Measurements from ENCODE around the gene DISP3.

DISP3 gene

GRCh38 chr1:11540773-11541160 is 61.8 kb downstream of the DISP3 start:
- peaks cover 4% of the 10 kb centered on the region for H3K27me3 ChIP-seq (ENCODE audit: control insufficient read depth, insufficient read depth, low read length)
- H3K4me1 ChIP-seq (ENCODE audit: control insufficient read depth, insufficient read depth, low read length): no peaks in the 10 kb centered on the region
- H3K9ac ChIP-seq (ENCODE audit: low read length): no peak overlapping the region

DNA sequence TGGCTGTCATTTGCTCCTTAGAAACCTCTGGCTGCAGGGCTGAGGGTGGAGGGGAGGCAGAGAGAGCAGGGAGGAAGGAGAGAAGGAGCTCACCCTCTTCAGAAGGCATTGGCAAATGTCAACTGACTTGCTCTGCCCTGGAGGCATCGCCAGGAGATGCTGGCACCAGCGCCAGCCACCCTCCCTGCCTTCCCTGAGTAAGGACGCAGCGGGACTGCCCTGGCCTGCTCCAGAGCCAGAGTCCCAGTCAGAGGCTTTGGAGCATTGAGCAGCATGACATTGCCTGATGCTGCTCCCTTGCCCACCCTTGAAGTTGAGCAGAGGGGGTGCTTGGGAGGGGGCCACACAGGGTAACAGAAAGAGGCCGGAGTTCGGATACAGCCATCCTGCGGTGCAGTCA is 62.3 kb downstream of the DISP3 start:
- Histone ChIP-seq H3K27ac (ENCODE audit: low read depth, low read length) (no peak overlapping the region), H3K27me3 (ENCODE audit: control insufficient read depth, insufficient read depth, low read length) (peaks cover 4% of the 10 kb centered on the region), H3K36me3 (ENCODE audit: control insufficient read depth, insufficient read depth, low read length) (no peaks in the 10 kb centered on the region), H3K9ac (ENCODE audit: low read length) (no peak overlapping the region), H3K4me1 (ENCODE audit: control insufficient read depth, insufficient read depth, low read length) (no peaks in the 10 kb centered on the region), H3K4me3 (ENCODE audit: low read length) (no peak overlapping the region)

More at GRCh38 chr1:11540773-11541160, 61.8 kb downstream of the DISP3 start:
- Histone ChIP-seq H3K4me3 (ENCODE audit: low read length) (no peak overlapping the region), H3K27ac (ENCODE audit: low read depth, low read length) (no peak overlapping the region), H3K36me3 (ENCODE audit: control insufficient read depth, insufficient read depth, low read length) (no peaks in the 10 kb centered on the region)

DNA sequence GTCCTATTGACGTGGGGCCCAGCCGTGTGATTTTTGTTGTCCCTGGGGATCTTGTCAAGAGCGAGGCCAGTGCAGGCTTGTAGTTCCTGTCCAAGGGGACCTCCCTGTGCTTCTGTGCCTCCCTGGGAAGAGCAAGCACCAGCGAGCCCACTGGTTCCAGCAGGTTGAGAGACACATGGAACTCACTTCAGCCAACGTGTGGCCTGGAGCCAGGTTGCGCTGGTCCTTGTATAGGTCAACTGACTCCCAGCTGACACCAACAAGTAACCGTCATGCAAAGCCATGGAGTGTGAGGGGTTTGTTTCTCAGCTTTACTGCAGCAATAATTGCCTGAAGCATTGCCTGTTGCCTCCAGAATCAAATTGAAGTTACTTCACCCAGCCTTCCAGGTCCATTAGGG is 63.0 kb downstream of the DISP3 start:
- Histone ChIP-seq H3K9ac (ENCODE audit: low read length) (no peak overlapping the region), H3K4me3 (ENCODE audit: low read length) (no peak overlapping the region), H3K27me3 (ENCODE audit: control insufficient read depth, insufficient read depth, low read length) (peaks cover 4% of the 10 kb centered on the region), H3K36me3 (ENCODE audit: control insufficient read depth, insufficient read depth, low read length) (no peaks in the 10 kb centered on the region), H3K4me1 (ENCODE audit: control insufficient read depth, insufficient read depth, low read length) (no peaks in the 10 kb centered on the region), H3K27ac (ENCODE audit: low read depth, low read length) (no peak overlapping the region)

- Histone ChIP-seq H3K9ac (ENCODE audit: low read length) (no peak overlapping the region), H3K27ac (ENCODE audit: low read depth, low read length) (no peak overlapping the region), H3K36me3 (ENCODE audit: control insufficient read depth, insufficient read depth, low read length) (no peaks in the 10 kb centered on the region), H3K27me3 (ENCODE audit: control insufficient read depth, insufficient read depth, low read length) (peaks cover 4% of the 10 kb centered on the region), H3K4me1 (ENCODE audit: control insufficient read depth, insufficient read depth, low read length) (no peaks in the 10 kb centered on the region), H3K4me3 (ENCODE audit: low read length) (no peak overlapping the region)
These were observed 64.4 kb downstream of the DISP3 start for GRCh38 chr1:11543392-11543791.

- Histone ChIP-seq H3K27ac (ENCODE audit: low read depth, low read length) (no peak overlapping the region), H3K4me3 (ENCODE audit: low read length) (no peak overlapping the region), H3K36me3 (ENCODE audit: control insufficient read depth, insufficient read depth, low read length) (no peaks in the 10 kb centered on the region), H3K4me1 (ENCODE audit: control insufficient read depth, insufficient read depth, low read length) (no peaks in the 10 kb centered on the region), H3K9ac (ENCODE audit: low read length) (no peak overlapping the region), H3K27me3 (ENCODE audit: control insufficient read depth, insufficient read depth, low read length) (peaks cover 2% of the 10 kb centered on the region)
These were observed 64.8 kb downstream of the DISP3 start for GRCh38 chr1:11543796-11544195.

DNA sequence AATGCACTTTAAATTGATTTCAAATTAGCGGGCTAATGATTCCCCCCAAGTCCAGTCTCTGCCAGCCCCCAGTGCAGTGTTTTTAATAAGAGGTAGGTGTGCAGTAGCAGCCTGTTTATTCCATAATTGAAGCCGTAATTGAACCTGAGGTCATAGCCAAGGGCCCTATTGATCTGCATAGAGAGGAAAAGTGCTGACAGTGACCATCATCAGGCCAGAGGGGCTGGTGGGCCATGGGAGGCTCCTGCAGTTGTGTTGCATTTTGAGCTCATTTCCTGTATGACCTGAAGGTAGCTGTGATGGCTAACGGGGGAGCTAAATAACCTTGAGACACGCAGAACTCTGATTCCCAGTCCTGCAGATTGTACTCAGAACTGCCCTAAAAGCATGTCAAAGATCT is 67.5 kb downstream of the DISP3 start:
- Histone ChIP-seq H3K27ac (ENCODE audit: low read depth, low read length) (no peak overlapping the region), H3K4me1 (ENCODE audit: control insufficient read depth, insufficient read depth, low read length) (no peaks in the 10 kb centered on the region), H3K36me3 (ENCODE audit: control insufficient read depth, insufficient read depth, low read length) (no peaks in the 10 kb centered on the region), H3K9ac (ENCODE audit: low read length) (no peak overlapping the region), H3K27me3 (ENCODE audit: control insufficient read depth, insufficient read depth, low read length) (no peaks in the 10 kb centered on the region), H3K4me3 (ENCODE audit: low read length) (no peak overlapping the region)

GRCh38 chr1:11550664-11551283 is 71.8 kb downstream of the DISP3 start:
- Histone ChIP-seq H3K27me3 (ENCODE audit: control insufficient read depth, insufficient read depth, low read length) (no peaks in the 10 kb centered on the region), H3K36me3 (ENCODE audit: control insufficient read depth, insufficient read depth, low read length) (no peaks in the 10 kb centered on the region), H3K27ac (ENCODE audit: low read depth, low read length) (no peak overlapping the region), H3K4me3 (ENCODE audit: low read length) (no peak overlapping the region), H3K9ac (ENCODE audit: low read length) (no peak overlapping the region), H3K4me1 (ENCODE audit: control insufficient read depth, insufficient read depth, low read length) (no peaks in the 10 kb centered on the region)

- H3K36me3 ChIP-seq (ENCODE audit: control insufficient read depth, insufficient read depth, low read length): no peaks in the 10 kb centered on the region
- H3K4me1 ChIP-seq (ENCODE audit: control insufficient read depth, insufficient read depth, low read length): no peaks in the 10 kb centered on the region
- H3K27me3 ChIP-seq (ENCODE audit: control insufficient read depth, insufficient read depth, low read length): peaks cover 6% of the 10 kb centered on the region
- H3K27ac ChIP-seq (ENCODE audit: low read depth, low read length): no peak overlapping the region
- H3K4me3 ChIP-seq (ENCODE audit: low read length): no peak overlapping the region
- H3K9ac ChIP-seq (ENCODE audit: low read length): no peak overlapping the region
These were observed 79.3 kb downstream of the DISP3 start for GRCh38 chr1:11558276-11558675.

GRCh38 chr1:11558871-11559590 is 80.1 kb downstream of the DISP3 start:
- Histone ChIP-seq H3K27me3 (ENCODE audit: control insufficient read depth, insufficient read depth, low read length) (peaks cover 6% of the 10 kb centered on the region), H3K9ac (ENCODE audit: low read length) (no peak overlapping the region), H3K4me1 (ENCODE audit: control insufficient read depth, insufficient read depth, low read length) (no peaks in the 10 kb centered on the region)

GRCh38 chr1:11559591-11559970 is 80.6 kb downstream of the DISP3 start:
- Histone ChIP-seq H3K36me3 (ENCODE audit: control insufficient read depth, insufficient read depth, low read length) (no peaks in the 10 kb centered on the region), H3K9ac (ENCODE audit: low read length) (no peak overlapping the region), H3K4me1 (ENCODE audit: control insufficient read depth, insufficient read depth, low read length) (no peaks in the 10 kb centered on the region), H3K27me3 (ENCODE audit: control insufficient read depth, insufficient read depth, low read length) (peaks cover 6% of the 10 kb centered on the region), H3K4me3 (ENCODE audit: low read length) (no peak overlapping the region), H3K27ac (ENCODE audit: low read depth, low read length) (no peak overlapping the region)

More at GRCh38 chr1:11558871-11559590, 80.1 kb downstream of the DISP3 start:
- no peak overlapping the region for H3K4me3 ChIP-seq (ENCODE audit: low read length)
- H3K27ac ChIP-seq (ENCODE audit: low read depth, low read length): no peak overlapping the region
- no peaks in the 10 kb centered on the region for H3K36me3 ChIP-seq (ENCODE audit: control insufficient read depth, insufficient read depth, low read length)

- Histone ChIP-seq H3K36me3 (ENCODE audit: control insufficient read depth, insufficient read depth, low read length) (no peaks in the 10 kb centered on the region), H3K4me3 (ENCODE audit: low read length) (no peak overlapping the region), H3K9ac (ENCODE audit: low read length) (no peak overlapping the region), H3K27me3 (ENCODE audit: control insufficient read depth, insufficient read depth, low read length) (peaks cover 6% of the 10 kb centered on the region), H3K27ac (ENCODE audit: low read depth, low read length) (no peak overlapping the region), H3K4me1 (ENCODE audit: control insufficient read depth, insufficient read depth, low read length) (no peaks in the 10 kb centered on the region)
These were observed 81.1 kb downstream of the DISP3 start for GRCh38 chr1:11560061-11560460.

DNA sequence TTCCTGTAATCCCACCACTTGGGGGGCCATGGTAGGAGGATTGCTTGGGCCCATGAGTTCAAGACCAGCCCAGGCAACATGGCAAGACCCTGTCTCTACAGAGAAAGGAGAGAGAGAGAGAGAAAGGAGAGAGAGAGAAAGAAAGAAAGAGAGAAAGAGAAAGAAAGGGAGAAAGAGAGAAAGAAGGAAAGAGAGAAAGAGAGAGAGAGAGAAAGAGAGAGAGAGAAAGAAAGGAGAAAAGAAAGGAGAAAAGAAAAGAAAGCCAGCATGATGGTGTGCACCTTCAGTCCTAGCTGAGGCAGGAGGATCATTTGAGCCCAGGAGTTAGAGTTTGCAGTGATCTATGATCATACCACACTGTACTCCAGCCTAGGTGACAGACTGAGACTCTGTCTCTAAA is 82.8 kb downstream of the DISP3 start:
- Histone ChIP-seq H3K4me3 (ENCODE audit: low read length) (no peak overlapping the region), H3K27me3 (ENCODE audit: control insufficient read depth, insufficient read depth, low read length) (peaks cover 6% of the 10 kb centered on the region), H3K9ac (ENCODE audit: low read length) (no peak overlapping the region), H3K4me1 (ENCODE audit: control insufficient read depth, insufficient read depth, low read length) (no peaks in the 10 kb centered on the region), H3K36me3 (ENCODE audit: control insufficient read depth, insufficient read depth, low read length) (no peaks in the 10 kb centered on the region), H3K27ac (ENCODE audit: low read depth, low read length) (no peak overlapping the region)

- peaks cover 3% of the 10 kb centered on the region for H3K27me3 ChIP-seq (ENCODE audit: control insufficient read depth, insufficient read depth, low read length)
- H3K4me3 ChIP-seq (ENCODE audit: low read length): no peak overlapping the region
- no peaks in the 10 kb centered on the region for H3K4me1 ChIP-seq (ENCODE audit: control insufficient read depth, insufficient read depth, low read length)
- H3K27ac ChIP-seq (ENCODE audit: low read depth, low read length): no peak overlapping the region
- H3K9ac ChIP-seq (ENCODE audit: low read length): no peak overlapping the region
- H3K36me3 ChIP-seq (ENCODE audit: control insufficient read depth, insufficient read depth, low read length): no peaks in the 10 kb centered on the region
These were observed 83.7 kb downstream of the DISP3 start for GRCh38 chr1:11562664-11563063.
